Ishikawa (cell line): ENCODE data around the gene ARHGEF25.

Source experiments
- CEBPB ChIP-seq: IDR thresholded peaks from 2 replicates; pipeline ENCODE4 v1.6.1; 2012
- EP300 ChIP-seq: IDR thresholded peaks from 2 replicates; pipeline ENCODE4 v1.6.1; 2012; ENCODE audit warnings: borderline replicate concordance
- YY1 ChIP-seq: IDR thresholded peaks from 2 replicates; pipeline ENCODE4 v1.6.1; 2012; ENCODE audit warnings: low read depth
- TF ChIP-seq, protein P1 (sequence below): IDR thresholded peaks from 2 replicates; pipeline ENCODE4 v1.6.1; 2012

DNA sequence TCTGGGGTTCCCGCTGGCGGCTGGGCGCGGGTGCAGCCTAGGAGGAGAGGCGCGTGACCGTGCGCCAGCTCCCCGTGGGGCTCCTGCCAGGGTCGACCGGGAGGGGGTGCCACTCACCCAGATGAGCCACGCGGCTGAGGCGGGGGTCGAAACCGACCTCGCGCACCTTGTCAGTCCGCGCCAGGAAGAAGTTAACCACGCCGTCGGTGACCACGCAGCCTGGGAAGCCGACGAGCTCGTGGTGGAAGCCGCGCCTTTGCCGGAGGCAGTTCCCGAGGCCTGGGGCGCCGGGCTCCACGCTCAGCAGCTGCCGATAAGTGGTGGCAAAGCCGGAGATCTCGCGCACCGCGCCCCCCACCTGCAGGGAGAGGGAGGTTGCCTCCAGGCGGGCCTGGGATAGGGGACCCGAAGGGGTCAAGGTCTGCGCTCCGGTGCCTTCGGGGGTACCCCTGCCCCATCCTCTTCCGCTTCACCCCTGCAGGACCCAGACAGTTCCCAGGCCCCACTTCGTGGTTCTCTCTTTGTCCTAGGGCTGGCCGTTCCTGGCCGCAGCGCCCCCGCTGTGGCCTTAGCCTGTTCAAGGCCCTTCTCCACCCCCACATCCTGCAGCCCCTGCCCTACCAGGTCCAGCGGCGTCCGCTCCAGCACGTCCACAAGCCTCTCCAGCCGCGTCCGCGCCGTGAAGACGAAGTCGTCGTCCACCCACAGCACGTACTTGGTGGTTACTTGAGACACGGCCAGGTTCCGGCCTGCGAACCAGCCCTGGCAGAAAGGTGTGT is 16.5 kb downstream of the ARHGEF25 start:
- TF ChIP-seq CEBPB (no peak), YY1 (no peak), EP300 (no peak)
- TF ChIP-seq, protein P1, sequence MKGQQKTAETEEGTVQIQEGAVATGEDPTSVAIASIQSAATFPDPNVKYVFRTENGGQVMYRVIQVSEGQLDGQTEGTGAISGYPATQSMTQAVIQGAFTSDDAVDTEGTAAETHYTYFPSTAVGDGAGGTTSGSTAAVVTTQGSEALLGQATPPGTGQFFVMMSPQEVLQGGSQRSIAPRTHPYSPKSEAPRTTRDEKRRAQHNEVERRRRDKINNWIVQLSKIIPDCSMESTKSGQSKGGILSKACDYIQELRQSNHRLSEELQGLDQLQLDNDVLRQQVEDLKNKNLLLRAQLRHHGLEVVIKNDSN = no peak
